Ishikawa (cell line): ENCODE measurements around the gene ABHD16A.

Experiments used
- CEBPB ChIP-seq: IDR thresholded peaks from 2 replicates; pipeline ENCODE4 v1.6.1; 2012
- CREB1 ChIP-seq: IDR thresholded peaks from 2 replicates; pipeline ENCODE4 v1.6.1; 2012; ENCODE audit warnings: low read depth
- EGR1 ChIP-seq: IDR thresholded peaks from 2 replicates; pipeline ENCODE4 v1.6.1; 2012
- EP300 ChIP-seq: IDR thresholded peaks from 2 replicates; pipeline ENCODE4 v1.6.1; 2012; ENCODE audit warnings: borderline replicate concordance
- FOXM1 ChIP-seq: IDR thresholded peaks from 2 replicates; pipeline ENCODE4 v1.6.1; 2012; ENCODE audit warnings: low read depth, borderline replicate concordance
- NFIC ChIP-seq: IDR thresholded peaks from 2 replicates; pipeline ENCODE4 v1.6.1; 2012
- RAD21 ChIP-seq: IDR thresholded peaks from 2 replicates; pipeline ENCODE4 v1.6.1; 2012; ENCODE audit warnings: low read depth
- REST ChIP-seq: IDR thresholded peaks from 2 replicates; pipeline ENCODE4 v1.6.1; 2012; ENCODE audit warnings: low read depth, mild to moderate bottlenecking
- TAF1 ChIP-seq: IDR thresholded peaks from 2 replicates; pipeline ENCODE4 v1.6.1; 2012; ENCODE audit warnings: low read depth, mild to moderate bottlenecking
- TCF12 ChIP-seq: IDR thresholded peaks from 2 replicates; pipeline ENCODE4 v1.6.1; 2012; ENCODE audit warnings: low read depth
- TEAD4 ChIP-seq: IDR thresholded peaks from 2 replicates; pipeline ENCODE4 v1.6.1; 2012
- YY1 ChIP-seq: IDR thresholded peaks from 2 replicates; pipeline ENCODE4 v1.6.1; 2012; ENCODE audit warnings: low read depth
- ZBTB7A ChIP-seq: IDR thresholded peaks from 2 replicates; pipeline ENCODE4 v1.6.1; 2012; ENCODE audit warnings: low read depth
- TF ChIP-seq, protein P1 (sequence below): IDR thresholded peaks from 2 replicates; pipeline ENCODE4 v1.6.1; 2012
- TF ChIP-seq, protein P2 (sequence below): IDR thresholded peaks from 2 replicates; pipeline ENCODE4 v1.6.1; 2012

The ABHD16A gene

DNA sequence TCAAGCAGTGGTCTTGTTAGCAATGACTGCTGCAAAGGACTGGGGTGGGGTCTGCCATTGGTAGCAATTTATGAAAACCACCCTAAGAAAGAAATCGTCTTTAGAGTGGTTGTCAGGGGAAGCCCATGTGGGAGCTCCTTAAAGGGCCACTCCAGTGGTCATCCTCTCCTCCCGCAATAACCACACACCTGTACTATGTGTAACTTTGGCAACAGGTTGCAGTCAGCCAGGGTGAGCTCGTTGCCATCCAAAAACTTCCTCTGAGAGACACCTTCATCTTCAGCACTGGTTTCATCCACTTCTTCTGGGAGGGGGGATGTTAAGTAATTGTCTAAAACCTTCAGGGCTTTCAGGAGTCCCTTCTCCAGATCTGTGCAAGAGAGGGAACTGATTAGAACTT, 28.9 kb upstream of the ABHD16A start:
- TF ChIP-seq TEAD4 (no peak), NFIC (no peak)

GRCh38 chr6:31730631-31731086, 27.5 kb upstream of the ABHD16A start:
- TF ChIP-seq ZBTB7A, result no peak
- TF ChIP-seq EP300, result no peak
- no peak for TF ChIP-seq RAD21
- no peak for TF ChIP-seq TEAD4
- TF ChIP-seq, protein P1, sequence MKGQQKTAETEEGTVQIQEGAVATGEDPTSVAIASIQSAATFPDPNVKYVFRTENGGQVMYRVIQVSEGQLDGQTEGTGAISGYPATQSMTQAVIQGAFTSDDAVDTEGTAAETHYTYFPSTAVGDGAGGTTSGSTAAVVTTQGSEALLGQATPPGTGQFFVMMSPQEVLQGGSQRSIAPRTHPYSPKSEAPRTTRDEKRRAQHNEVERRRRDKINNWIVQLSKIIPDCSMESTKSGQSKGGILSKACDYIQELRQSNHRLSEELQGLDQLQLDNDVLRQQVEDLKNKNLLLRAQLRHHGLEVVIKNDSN, result no peak
- no peak for TF ChIP-seq TAF1
- TF ChIP-seq EGR1, result no peak
- no peak for TF ChIP-seq REST
- no peak for TF ChIP-seq NFIC
- no peak for TF ChIP-seq CEBPB
- TF ChIP-seq TCF12, result no peak
- no peak for TF ChIP-seq FOXM1
- TF ChIP-seq YY1, result no peak
- TF ChIP-seq, protein P2, sequence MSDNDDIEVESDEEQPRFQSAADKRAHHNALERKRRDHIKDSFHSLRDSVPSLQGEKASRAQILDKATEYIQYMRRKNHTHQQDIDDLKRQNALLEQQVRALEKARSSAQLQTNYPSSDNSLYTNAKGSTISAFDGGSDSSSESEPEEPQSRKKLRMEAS, result no peak

DNA sequence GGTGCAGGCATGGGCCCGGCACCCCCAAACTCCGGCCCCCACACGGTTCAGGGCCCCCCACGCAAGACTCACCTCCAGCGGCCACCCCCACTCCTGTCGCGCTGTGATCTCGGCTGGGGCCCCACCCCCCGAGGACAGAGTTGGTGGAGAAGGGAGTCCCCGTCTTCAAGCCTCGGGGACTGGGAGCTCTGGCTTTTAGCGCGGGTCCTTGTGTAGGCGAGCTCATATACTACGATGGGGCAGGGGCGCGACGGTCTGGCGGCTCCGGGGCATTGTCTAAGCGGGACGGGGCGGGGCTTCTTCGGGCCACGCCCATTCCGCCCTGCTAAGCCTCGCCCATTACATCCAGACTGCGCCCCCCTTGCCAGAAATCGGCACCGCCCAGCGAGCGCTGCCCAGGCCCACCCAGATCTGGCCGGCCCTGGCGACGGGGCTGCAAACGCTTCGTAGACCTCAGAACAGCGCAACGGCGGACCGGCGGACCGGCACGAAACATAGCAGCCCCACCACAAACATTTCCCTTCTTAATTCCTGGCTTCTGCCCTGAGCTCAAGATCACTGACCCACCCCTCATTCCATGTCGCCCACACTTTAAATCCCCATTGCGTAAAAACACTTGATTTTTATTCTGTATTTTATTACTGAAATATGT, 27.0 kb upstream of the ABHD16A start:
- TF ChIP-seq TAF1 (peak; percentile 43; the same call in 1 of the 2 replicates), CEBPB (no peak), TEAD4 (peak; percentile 37), FOXM1 (no peak), YY1 (0 out of 2 replicates have a peak, but pooled peaks have one; percentile 28), EP300 (peak; percentile 34; the same call in 1 of the 2 replicates), TCF12 (no peak; the same call in 1 of the 2 replicates), REST (no peak), RAD21 (no peak; the same call in 1 of the 2 replicates), NFIC (peak; percentile 26), ZBTB7A (peak; percentile 33; the same call in 1 of the 2 replicates), CREB1 (no peak), EGR1 (no peak)
- TF ChIP-seq, protein P2, result 0 out of 2 replicates have a peak, but pooled peaks have one; percentile 10
- TF ChIP-seq, protein P1, result no peak

GRCh38 chr6:31729515-31729978, 26.4 kb upstream of the ABHD16A start:
- TF ChIP-seq RAD21 (peak; percentile 67), REST (no peak), TEAD4 (peak; percentile 68), TAF1 (peak; percentile 40; the same call in 1 of the 2 replicates)
- TF ChIP-seq, protein P1, result peak; percentile 36; the same call in 1 of the 2 replicates
- TF ChIP-seq, protein P2, result peak; percentile 52; the same call in 1 of the 2 replicates
